Measurements from ENCODE around the gene FRAS1.
"Not testable (repeated sequence)": the region's sequence is repeated elsewhere in the genome, so short reads cannot be mapped to it uniquely, and the experiment has no call there.

Gene FRAS1

DNA sequence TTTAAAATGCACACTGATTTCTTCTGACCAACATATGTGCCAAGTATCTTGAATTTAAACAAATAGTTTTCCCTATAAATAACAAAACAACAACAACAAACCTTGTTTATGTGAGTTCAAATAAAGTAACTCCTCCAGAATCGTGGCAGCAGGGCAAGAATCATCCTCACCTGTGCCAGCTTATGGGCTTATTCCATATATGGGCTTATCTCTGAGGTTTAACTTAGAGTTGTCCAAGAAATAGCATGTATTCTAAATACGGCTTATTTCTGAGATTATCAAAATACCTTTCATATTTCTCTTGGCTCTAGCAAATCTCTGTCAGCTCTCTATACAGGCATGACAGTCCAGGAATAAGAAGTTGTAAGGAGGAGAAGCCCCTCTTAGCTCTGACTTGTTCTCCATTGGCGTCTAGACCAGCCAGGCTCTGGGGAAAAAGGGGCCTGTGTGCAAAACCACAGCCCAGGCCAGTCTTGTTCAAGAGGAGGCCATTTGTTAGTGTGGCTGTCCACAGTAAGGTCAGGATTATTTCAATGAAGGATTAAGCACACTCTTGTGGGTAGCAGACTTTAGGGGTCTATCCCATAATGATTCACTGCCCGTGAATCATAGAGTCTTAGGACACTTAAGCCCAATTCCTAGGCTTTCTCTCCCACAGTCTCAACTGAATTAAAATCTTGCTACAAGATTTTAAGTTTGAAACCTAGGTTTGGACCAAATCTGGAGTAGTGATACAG, 63.2 kb downstream of the FRAS1 start:
- DNase-seq = no peak

DNA sequence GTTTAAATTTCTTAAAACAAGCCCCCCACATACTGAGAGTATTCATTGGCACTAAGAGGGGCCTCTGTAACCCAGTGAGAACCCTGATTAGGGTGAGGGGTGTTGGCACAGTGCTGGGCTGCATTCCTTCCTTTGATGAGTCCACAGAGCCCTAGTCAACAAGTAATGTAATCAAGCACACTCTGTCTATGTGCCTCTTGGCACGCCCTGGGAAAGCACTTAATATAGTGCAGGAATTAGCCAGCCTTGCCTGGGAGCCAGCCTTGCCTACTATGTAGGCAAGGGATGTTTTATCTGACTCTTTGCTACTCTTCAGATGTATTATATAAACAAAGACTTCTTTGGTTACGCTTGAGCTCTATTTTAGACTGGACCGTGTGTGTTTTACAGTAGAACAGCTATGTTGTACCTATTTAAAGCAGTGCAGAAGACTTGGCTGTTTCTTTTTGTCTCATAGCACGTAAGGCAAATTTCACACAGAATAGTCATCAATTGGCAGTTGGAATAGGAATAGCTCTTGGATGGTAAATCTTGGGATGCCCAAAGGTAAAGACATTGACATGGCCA, 64.3 kb downstream of the FRAS1 start:
- DNase-seq = no peak

DNA sequence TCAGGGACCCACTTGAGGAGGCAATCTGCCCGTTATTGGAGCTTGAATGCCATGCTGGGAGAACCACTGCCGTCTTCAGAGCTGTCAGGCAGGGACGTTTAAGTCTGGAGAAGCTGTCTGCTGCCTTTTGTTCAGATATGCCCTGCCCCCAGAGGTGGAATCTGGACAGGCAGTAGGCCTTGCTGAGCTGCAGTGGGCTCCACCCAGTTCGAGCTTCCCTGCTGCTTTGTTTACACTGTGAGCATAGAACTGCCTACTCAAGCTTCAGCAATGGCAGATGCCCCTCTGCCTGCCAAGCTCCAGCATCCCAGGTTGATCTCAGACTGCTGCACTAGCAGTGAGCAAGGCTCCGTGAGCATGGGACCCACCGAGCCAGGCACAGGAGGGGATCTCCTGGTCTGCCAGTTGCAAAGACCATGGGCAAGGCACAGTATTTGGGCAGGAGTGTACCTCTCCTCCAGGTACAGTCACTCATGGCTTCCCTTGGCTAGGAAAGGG, 68.8 kb downstream of the FRAS1 start:
- not testable (repeated sequence) for DNase-seq

DNA sequence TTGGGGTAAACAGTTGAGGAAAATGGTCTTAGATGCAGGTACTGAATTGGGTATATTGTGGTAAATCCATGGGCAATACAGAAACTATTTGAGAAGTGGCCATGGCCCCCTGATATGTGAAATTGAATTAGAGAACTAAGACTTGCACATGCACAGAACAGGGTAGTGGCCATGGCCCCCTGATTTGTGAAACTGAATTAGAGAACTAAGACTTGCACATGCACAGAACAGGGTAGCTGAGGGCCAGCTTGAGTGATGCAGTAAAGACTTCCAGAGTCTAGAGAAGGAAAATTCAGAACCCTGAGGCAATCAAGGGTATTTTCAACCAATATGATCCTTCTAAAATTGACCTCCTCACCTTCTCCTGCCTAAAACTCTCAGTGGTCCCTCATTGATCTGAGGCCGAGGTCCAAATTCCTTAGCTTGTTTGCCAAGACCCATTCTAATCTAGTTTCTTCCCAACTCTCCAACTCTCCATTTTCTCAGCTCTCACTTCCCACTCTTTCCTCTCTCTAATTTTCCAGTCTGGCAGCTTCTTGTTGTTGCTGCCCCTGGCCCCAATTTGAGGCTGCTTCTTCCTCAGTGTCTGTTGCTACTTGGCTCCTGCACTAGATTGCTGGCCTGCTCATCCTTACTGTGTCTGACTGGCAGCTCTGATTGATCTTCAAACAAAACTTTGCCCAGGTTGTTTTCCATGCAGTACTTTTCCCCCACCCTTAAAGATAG, 72.4 kb downstream of the FRAS1 start:
- no peak for DNase-seq

DNA sequence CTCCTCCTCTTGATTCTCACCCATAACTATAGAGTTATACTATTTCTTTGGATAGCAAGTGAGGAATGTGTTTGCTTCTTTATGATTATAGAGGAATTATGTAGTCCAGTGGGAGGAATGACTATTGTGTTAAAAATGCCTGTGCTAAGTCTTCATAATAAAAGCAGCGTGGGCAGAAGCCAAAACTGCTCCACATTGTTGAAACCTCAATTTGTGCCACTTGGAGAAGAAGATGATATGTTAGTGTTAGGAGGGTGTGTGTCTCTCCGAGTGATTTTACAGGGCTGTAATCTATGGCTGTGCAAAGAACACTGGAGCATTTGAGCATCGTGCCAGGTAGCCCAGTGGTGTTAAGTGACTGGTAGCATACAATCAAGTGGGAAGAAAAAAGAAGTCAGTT, 74.3 kb downstream of the FRAS1 start:
- DNase-seq = no peak

DNA sequence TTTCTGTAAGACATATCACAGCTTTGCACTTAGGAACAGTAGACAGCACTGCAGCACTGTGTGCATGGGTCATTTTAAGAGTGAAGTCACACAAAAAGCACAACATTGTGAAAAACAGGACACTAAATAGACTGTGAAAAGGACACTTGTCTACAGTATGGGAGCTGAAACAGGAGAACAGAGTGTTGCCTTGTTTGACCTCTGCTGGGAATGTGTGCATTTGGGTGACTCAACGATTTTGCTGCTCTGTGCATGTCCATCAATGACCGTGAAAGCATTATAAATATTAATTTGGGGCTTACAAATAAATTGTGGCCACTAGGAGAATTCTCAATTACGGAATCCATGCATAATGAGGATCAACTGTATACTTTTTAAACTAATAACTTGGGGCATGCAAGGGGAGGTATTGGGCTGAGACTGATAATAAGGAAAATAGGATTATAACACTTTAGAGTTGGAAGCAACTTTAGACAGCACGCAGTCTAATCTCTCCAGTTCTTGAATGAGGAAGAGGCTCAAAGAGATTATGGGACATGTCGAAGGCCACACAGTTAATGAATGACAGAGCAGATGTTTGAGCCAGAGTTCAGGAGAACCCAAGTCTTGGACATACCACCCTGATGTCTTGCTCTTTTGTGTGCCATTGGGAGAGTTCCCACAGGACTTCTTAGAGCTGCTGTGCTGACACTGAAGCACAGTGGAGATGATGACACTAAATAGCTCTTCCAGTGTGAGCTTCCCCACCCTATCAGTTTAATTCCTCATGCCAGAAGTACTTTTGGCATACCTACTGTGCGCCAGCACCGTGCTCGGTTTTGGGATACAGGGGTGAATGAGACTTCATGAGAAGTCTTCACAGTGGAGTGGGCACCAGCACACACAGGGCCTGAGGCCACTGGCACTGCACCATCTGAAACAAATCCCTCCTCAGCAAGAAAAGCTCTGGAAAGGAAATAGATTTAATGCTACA, 79.3 kb downstream of the FRAS1 start:
- no peak for DNase-seq

DNA sequence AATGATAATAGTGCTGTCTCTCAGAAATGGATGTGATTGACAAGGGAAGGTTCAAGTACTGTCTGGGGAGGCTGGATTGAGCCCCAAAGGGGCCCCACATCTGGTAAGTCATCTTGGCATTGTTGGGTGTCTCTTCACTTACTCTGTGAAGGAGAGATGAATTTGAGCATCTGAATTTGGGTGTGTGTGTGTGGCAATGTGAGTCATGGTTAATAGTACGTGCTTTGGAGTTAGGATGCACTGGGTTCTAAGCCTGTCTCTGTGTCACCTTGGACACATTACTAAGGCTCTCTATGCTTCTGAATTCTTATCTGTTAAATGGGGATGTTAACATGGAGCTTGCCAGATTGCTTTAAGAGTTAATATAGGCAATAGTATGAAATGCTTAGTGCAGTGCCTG, 80.4 kb downstream of the FRAS1 start:
- no peak for DNase-seq

DNA sequence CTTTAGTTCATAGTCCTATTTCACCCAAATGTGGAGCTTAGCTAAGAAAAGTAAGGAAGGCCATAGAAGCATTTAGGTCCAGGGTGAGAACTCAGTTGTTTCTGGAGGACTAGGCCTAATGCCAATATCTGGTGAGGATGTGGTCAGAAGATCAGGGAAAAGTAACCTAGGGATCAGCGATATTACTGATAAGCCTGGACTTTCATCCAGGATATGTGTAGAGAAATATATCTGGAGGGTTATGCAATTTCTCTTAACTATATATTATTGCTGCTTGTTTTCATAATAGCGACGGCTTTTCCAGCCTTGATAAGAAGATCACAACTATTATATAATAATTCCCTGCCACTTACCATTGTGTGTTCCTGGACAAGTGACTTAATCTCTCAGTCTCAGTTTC, 81.1 kb downstream of the FRAS1 start:
- no peak for DNase-seq

DNA sequence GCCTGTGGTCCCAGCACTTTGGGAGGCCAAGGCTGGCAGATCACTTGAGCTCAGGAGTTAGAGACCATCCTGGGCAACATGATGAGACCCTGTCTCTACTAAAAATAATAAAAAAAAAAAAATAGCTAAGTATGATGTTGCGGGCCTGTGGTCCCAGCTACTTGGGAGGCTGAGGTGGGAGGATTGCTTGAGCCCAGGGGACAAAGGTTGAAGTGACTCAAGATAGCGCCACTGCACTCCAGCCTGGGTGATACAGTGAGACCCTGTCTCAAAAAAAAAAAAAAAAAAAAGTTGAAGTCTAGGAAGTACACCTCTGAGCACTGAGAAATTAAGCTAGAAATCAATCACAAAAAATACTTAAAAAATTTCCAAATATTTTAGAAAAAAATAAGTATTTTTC, 86.5 kb downstream of the FRAS1 start:
- no peak for DNase-seq

DNA sequence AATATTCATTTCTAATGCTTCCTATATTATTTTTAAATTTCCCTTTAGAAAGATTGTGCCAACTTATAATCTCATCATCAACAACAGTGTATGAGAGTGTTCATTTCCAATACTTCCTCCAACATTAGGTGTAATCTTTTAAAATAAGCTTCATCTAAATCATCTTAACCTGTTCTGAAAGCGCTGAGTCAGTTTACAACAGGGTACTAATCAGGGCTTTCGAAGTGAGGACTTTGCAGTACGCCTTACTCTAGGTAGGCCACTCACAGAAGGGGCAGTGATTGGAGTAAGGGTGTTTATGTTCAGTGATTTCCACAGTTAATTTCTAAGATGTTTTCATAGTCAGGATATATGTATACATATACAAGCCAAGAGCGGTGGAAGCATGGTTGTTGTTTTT, 87.9 kb downstream of the FRAS1 start:
- no peak for DNase-seq

DNA sequence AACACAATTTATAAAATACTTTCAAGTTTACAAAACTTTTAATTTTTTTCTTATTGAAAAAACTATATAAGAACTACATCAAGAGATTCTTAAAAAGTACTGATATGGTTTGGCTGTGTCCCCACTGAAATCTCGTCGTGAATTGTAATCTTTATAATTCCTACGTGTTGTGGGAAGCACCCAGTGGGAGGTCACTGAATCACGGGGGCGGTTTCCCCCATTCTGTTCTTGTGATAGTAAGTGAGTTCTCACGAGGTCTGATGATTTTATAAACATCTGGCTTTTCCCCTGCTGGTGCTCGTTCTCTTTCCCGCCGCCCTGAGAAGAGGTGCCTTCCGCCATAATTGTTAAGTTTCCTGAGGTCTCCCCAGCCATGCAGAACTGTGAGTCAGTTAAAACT, 88.5 kb downstream of the FRAS1 start:
- no peak for DNase-seq

DNA sequence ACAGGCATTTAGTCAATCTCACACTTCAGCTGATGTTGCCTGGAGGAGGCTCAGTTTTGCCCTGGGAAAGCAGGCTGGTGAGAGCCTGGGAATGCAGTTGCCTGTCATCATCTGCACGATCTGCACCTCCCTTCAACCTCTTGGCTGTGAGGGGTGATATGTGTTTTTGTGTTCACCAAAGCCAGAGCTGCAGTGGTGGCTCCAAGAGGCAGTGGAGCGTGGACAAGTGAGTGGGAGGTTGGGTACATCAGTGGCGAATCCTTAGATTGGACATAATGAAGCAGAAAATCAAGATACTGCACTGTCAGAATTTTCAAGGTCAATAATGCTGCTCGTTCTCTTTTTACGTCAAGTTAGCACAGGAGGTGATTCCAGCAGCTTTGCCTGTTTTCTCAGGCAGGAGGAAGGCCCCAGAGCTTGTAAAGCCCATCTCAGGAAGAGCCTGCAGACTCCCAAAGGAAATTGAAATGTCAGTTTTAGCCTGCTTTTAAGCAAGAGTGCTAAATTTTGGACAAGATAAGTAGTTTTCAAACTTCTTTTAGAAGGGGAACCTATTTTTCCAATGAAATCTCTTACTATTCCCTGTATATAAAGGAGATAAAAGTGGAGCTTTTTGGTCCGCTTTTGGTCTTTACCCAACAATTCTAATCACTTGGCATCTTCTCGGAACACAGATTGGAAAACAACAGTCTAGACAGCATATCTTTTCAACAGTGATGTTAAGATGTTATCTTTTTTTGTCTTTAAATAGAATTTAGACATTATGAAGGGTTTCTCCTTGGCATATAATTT, 92.8 kb downstream of the FRAS1 start:
- DNase-seq = no peak

DNA sequence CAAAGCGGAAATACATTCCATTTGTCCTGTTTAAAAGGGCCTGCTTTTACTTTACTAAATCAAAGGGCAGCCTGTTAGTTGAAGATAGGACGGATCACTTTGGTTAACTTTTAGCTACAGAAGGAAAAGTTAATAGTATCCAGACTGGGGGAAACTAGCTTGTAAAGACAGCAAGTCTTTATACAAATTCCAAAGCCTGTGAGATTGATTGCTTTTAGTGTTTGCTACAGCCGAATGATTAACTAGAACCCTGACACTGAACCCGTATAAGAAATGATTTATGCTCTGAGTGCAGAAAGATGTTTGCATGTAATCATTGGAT, 93.4 kb downstream of the FRAS1 start:
- no peak for DNase-seq

DNA sequence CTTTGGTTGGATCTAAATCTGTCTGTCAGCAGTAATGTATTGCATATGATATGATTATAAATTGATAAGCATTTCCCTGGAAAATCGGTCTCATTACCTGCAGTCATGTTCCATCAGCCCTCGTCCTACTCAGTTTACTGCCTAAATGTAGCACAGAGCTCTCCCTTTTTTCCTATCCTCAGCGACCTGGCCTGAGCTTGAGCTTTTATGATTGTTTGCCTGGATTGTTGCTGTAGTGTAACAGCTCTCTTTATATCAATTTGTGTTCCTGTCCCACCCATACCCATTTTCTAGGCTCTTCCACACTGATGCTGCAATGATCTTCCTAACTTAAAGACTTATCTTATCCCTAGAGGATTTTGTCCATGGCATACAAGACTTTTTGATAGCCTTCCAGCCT, 95.7 kb downstream of the FRAS1 start:
- DNase-seq = no peak

DNA sequence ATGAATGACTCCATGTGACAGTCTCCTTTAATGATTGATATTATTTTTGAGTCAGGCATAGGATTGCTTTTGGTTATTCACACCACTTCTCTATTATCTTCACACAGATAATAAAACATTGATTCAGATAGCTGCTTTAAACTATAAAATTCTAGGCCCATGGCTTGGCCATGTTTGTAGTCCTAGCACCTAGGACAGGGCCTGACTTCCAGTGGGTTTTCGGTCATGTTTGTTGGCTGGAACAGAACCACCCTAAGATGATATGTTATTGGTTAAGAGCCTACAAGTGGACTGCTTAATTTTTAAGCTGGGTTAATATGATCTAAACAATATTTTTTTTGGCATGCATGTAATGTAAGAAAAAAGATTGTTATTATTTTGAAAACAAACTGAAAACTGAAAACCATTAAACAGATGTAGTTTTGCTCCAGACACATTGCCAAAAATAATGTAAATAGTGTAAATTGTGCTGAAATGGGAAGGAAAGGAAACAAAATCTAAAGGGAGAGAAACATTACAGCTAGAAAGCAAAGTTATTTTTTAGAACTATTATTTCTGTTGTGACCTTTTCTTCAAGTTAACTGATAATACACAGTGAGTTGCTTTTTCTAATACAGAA, 98.0 kb downstream of the FRAS1 start:
- no peak for DNase-seq

DNA sequence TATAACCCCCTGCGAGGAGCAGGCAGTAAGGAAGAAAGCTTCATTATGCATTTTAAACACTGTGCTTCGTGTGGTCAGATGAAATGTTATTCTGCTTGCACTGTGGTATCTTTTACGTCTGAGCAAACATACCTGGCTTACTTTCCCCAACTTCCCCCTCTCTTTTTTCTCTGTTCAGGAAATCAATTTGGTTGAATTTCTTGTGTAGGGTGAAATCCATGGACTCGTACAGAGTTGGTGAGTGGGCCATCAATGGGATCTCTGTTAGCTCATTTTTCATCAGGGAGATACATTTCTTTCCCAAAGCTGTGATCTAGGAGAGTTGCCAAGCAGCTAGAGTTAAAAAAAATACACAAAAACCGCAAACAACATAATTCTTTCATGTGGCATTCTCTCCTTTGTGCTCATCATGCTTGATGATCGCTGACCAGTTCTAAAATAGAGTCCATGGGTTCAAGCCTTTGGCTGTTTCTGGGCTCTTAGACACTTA, 98.5 kb downstream of the FRAS1 start:
- DNase-seq = no peak

DNA sequence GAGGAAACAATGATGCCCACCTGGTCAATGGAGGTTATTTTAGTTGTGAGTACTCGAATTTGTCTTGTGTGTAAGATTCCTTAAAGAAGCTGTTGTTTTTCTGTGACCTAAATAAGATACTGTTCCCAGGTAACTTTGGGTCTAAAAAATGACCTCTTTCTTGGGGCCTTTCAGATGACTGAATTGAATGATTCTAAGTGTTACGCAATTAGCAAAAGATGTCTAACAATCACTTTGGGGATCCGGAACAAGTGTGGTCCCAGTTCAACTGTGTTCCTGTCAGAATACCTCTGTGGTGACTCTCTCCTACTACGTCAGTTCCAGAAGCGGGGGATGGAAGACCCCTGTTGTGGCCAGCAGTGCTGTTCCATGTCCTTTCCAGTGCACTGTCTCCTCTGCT, 99.4 kb downstream of the FRAS1 start:
- DNase-seq = no peak

DNA sequence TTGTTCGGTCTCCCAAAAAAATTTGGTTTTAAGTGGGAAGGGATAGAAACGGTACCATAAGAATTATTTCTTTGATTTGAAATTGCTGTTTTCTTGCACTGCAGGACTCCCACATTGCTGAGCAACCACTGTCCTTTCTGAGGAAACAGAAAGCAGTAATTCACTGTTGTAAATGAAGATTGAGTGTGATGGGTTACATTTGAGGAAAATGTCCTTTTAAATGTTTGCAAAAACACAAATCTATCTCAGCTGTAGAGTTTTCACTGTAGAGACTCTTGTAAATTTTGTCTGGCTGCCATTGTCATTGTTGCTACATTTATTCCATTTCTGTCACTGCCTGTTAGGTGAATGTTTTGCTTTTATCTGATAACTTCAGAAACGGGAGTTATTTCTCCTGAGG, 105.2 kb downstream of the FRAS1 start:
- DNase-seq = no peak

DNA sequence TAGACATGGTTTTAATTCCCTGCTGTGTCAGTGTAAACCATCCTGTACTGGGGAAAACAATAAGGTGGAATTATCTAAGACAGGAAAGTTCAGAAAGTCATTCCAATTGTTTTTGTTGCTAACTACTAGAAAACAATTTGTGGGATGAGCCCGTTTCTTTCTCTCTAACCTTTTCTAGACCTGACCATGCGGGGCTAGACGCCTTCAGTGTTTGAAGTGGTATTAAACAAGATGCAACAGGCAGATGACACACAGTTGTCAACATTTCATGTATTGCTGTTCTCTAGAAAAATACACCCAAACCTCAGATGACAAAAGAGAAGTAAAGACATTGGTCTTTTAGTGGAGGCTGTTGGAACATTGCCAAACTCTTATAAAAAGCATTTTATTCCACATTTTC, 105.7 kb downstream of the FRAS1 start:
- no peak for DNase-seq

DNA sequence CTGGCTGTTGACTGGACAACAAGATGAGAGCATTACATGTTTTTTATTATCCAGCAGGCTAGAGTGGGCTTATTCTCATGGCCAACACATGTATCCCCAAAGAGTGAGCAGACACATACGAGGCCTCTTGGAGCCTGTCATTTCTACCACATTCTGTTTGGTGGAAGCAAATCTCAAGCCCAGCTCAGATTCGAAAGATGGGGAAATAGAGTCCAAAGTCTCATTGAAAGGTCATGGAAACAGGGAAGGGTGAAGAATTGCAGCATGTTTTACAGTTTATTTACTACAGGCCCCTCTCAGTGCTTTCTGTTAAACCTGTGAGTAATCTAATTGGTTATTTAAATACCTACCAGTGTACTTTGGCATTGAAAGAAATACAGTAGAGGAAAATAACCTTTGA, 108.6 kb downstream of the FRAS1 start:
- no peak for DNase-seq

DNA sequence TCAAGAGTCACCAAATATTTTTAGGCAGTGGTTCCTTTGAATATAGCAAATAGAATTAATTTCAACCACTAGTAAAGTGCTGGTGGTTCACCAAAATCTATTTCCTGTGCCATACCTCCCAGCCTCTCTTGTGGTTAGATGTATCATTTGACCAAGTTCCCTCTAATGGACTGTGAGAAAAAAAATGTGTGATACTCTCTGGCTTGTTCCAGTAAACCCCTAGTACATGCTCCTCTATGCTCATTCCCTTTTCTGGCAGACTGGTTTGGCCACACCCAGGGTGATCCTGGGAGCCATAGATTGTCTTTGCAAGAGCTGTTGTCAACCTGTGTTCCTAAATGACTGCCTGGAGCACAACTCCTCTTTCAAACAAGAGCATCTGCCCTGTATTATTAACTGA, 109.5 kb downstream of the FRAS1 start:
- no peak for DNase-seq

DNA sequence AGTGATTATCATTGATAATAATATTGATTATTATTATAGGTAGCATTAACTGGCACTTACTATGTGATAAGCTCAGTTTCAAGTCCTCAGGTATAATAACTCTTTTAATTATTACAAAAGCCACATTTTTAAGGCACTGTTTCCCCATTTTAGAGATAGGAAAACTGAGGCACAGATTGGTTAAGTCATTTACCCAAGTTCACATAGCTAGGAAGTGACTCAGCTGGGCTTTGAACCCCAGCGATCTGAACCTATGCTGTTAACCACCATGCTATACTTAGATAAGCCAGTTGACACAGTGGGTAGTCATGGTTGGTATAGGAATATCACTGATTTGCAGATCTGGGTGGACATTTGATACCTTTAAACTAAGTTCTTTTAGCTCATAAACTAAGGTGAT, 110.4 kb downstream of the FRAS1 start:
- no peak for DNase-seq

Data from T-helper 2 cell (primary cell).